Ovary (tissue), 3 donors: ENCODE results near the gene CTDSP2.

Source experiments
- CTCF ChIP-seq, 3 donors: fragments of 450-650 bp in 2 of 3; fragments of 200-600 bp in 1 of 3; IDR thresholded peaks; one replicate each; pipeline versions ENCODE4 v1.5.1 to v1.8.0; 2016 to 2022; ENCODE audit warnings: antibody characterized with exemption in 3 of 3, mild to moderate bottlenecking in 1 of 3
- EP300 ChIP-seq: sonication (generic); formaldehyde crosslinking; IDR thresholded peaks from one replicate; pipeline ENCODE4 v1.6.1; 2017; ENCODE audit warnings: antibody characterized with exemption
- POLR2A ChIP-seq: fragments of 450-650 bp; IDR thresholded peaks from one replicate; pipeline ENCODE4 v1.6.1; 2017; ENCODE audit warnings: antibody characterized with exemption, mild to moderate bottlenecking, moderate library complexity
- donor health status: DM: no; HTN: no; CAD: no.

GRCh38 chr12:57859121-57859520 is 12.6 kb upstream of the CTDSP2 start:
- no peak for TF ChIP-seq CTCF (IDR thresholded peaks at IDR 0.05)
- no peak for TF ChIP-seq POLR2A
- TF ChIP-seq EP300, result no peak
